GM12873 (cell line): ENCODE results near the gene DOCK2.

Experiments
- TF ChIP-seq, protein P1 (sequence below): IDR thresholded peaks from 2 replicates; pipeline ENCODE4 v1.5.1; 2012; ENCODE audit warnings: low read depth, mild to moderate bottlenecking, moderate library complexity, low read length, control low read depth; ENCODE audit not compliant: insufficient read depth; ENCODE audit errors: missing control alignments

The DOCK2 gene

DNA sequence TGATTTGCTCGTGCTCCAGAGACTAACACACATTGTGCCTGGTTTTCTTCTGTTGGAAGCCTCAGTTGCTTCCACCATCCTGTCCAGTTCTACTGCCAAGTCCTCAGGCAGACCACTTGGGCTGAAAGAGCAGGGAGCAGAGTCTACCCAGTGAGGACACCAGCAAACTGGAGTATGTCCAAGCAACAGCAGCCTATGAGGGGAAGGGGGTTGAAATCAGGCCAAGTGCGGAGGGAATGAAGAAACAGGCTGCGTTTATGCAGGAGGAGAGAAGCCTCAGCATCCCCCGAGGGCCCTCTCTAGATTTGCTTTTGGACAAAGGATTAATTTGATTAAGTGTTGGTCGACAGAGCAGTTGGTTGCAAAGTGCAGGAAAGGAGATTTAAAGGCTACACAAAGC, 14.5 kb downstream of the DOCK2 start:
- TF ChIP-seq, protein P1, sequence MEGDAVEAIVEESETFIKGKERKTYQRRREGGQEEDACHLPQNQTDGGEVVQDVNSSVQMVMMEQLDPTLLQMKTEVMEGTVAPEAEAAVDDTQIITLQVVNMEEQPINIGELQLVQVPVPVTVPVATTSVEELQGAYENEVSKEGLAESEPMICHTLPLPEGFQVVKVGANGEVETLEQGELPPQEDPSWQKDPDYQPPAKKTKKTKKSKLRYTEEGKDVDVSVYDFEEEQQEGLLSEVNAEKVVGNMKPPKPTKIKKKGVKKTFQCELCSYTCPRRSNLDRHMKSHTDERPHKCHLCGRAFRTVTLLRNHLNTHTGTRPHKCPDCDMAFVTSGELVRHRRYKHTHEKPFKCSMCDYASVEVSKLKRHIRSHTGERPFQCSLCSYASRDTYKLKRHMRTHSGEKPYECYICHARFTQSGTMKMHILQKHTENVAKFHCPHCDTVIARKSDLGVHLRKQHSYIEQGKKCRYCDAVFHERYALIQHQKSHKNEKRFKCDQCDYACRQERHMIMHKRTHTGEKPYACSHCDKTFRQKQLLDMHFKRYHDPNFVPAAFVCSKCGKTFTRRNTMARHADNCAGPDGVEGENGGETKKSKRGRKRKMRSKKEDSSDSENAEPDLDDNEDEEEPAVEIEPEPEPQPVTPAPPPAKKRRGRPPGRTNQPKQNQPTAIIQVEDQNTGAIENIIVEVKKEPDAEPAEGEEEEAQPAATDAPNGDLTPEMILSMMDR, result no peak

GRCh38 chr5:169652057-169652456, 15.0 kb downstream of the DOCK2 start:
- TF ChIP-seq, protein P1, result no peak

DNA sequence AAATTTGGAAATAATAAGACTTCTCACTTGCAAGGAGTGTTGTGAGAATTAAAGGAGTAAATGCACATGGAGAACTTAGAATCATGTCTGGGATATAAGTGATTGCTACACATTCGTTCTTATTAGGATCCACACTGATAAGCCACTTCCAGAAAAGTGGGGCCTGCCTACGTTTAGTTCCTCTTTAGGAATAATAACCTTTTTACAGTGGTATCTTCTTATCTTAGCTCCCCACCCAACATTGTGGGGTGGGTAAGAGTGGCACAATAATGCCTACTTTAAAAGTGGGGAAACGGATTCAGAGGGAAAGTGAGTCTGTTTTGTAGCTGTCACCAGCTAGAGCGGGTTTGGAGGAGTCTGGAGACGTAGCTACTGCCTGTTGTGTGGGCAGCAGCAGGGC, 16.0 kb downstream of the DOCK2 start:
- TF ChIP-seq, protein P1, result no peak

DNA sequence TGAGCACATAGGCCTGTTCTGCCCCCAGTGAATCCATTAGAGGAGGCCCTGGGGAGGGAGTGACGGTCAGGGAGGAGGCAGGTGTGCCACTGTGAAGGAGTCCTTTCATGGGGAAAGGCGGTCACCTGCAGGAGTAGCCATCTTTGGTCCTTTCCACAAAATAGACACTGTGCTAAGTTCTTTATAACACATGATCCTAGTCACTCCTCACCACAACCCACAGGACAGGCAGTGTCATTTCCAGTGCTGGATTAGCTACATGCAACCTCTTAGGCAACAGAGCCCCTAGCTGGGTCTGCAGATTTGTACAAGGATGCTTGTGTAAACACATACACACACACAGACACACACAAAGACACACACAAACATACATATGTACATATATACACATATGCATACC, 18.3 kb downstream of the DOCK2 start:
- TF ChIP-seq, protein P1, result no peak

DNA sequence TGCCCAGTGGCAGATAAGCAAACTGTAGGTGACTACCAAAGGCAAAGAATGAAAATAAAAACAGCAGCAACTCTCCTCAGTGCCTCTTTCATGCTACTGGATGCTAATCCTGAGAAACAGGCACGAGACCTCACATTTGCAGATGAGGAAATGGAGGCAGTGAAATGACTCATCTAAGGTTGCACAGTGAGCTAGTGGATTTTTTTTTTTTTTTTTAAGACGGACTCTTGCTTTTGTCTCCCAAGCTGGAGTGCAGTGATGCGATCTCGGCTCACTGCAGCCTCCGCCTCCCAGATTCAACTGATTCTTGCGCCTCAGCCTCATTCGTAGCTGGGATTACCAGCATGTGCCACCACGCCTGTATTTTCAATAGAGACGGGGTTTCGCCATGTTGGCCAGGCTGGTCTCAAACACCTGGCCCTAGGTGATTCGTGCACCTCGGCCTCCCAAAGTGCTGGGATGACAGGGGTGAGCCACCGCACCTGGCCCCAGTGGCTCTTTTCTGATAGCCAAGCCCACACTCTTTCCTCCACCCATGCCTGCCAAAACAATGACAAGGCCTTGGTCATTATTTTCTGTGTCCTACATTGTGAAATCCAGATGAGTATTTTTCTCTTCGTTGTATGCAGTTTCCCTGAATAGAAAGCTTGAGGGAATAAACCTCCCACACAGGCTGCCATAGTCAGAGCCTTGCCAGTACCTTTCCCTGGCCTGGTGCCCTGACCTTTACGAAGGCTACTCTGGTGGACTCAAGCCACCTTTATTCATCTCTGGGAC, 19.2 kb downstream of the DOCK2 start:
- TF ChIP-seq, protein P1, result no peak

GRCh38 chr5:169657127-169657526, 20.1 kb downstream of the DOCK2 start:
- TF ChIP-seq, protein P1, result no peak

GRCh38 chr5:169663537-169663936, 26.5 kb downstream of the DOCK2 start:
- TF ChIP-seq, protein P1, result no peak
